HFF-Myc (cell line): Measurements from ENCODE around the gene MFRP.
A peak's percentile ranks its signal among the peaks of the same experiment; 100 is the strongest.

Source experiments
- DNase-seq: peaks from one replicate; pipeline ENCODE4 v3.0.0-alpha.2; 2011; ENCODE audit warnings: low read depth; ENCODE audit errors: extremely low read depth
- H3K4me3 ChIP-seq: replicated peaks from 2 replicates; pipeline ENCODE4 v1.5.1; 2011; ENCODE audit warnings: low read depth, mild to moderate bottlenecking, control low read depth, low read length
- CTCF ChIP-seq: IDR thresholded peaks from 2 replicates; pipeline ENCODE4 v1.5.1; 2012; ENCODE audit warnings: mild to moderate bottlenecking, low read depth, low read length, control low read depth; ENCODE audit errors: missing control alignments

The MFRP gene

GRCh38 chr11:119307974-119308373 lies 38.5 kb downstream of the MFRP start:
- no peak for DNase-seq
- no peak overlapping the region for H3K4me3 ChIP-seq
- no peak for TF ChIP-seq CTCF

GRCh38 chr11:119307219-119307618 lies 39.3 kb downstream of the MFRP start:
- TF ChIP-seq CTCF: peak; percentile 14
- DNase-seq: no peak
- H3K4me3 ChIP-seq: no peak overlapping the region

GRCh38 chr11:119306373-119306890 lies 40.1 kb downstream of the MFRP start:
- no peak for DNase-seq
- TF ChIP-seq CTCF: no peak
- no peak overlapping the region for H3K4me3 ChIP-seq

- no peak for TF ChIP-seq CTCF
- no peak for DNase-seq
- no peak overlapping the region for H3K4me3 ChIP-seq
Observed at GRCh38 chr11:119305556-119306372, 40.7 kb downstream of the MFRP start.

GRCh38 chr11:119303227-119303718 lies 43.2 kb downstream of the MFRP start:
- H3K4me3 ChIP-seq: no peak overlapping the region
- no peak for DNase-seq
- no peak for TF ChIP-seq CTCF

GRCh38 chr11:119300198-119300964 lies 46.1 kb downstream of the MFRP start:
- no peak overlapping the region for H3K4me3 ChIP-seq
- TF ChIP-seq CTCF: no peak
- no peak for DNase-seq
